ENCODE results near the gene ST6GAL2. TPM values are rescaled to one million over a fixed set of nuclear protein-coding genes. Genes with fewer than 3 reads are reported as not detected.
A peak's percentile ranks its signal among the peaks of the same experiment; 100 is the strongest.

The ST6GAL2 gene
- polyA plus RNA-seq, 2 of the 4 experiments (the other 2 are of a cell fraction): 26.2 to 52.6 TPM

- no peak for TF ChIP-seq ZNF302 (CRISPR knock-in tag; IDR thresholded peaks at IDR 0.05)
- TF ChIP-seq FOXS1 (CRISPR knock-in tag; IDR thresholded peaks at IDR 0.05): no peak
- TF ChIP-seq HOXB13 (CRISPR knock-in tag; IDR thresholded peaks at IDR 0.05; ENCODE audit: low read depth): no peak
- no peak for TF ChIP-seq EHMT2 (IDR thresholded peaks at IDR 0.05; ENCODE audit: low read depth)
- no peak for TF ChIP-seq CHD4 (IDR thresholded peaks at IDR 0.05; ENCODE audit: borderline replicate concordance)
Observed at GRCh38 chr2:106866641-106867040, 19.3 kb downstream of the ST6GAL2 start (continued).

GRCh38 chr2:106864051-106864450, 21.9 kb downstream of the ST6GAL2 start:
- TF ChIP-seq NPAS2 (CRISPR knock-in tag; IDR thresholded peaks at IDR 0.05; ENCODE audit: borderline replicate concordance) (no peak), ELK1 (IDR thresholded peaks at IDR 0.05; ENCODE audit: low read depth, low read length) (no peak), EHMT2 (IDR thresholded peaks at IDR 0.05; ENCODE audit: low read depth) (no peak), USF2 (IDR thresholded peaks at IDR 0.05) (no peak), RFX5 (IDR thresholded peaks at IDR 0.05) (no peak), ATOH8 (CRISPR knock-in tag; IDR thresholded peaks at IDR 0.05; ENCODE audit: low read depth) (no peak), RAD21 (conservative IDR thresholded peaks at IDR 0.05 in 1 of 2, IDR thresholded peaks at IDR 0.05 in 1 of 2) (no peak), HOXB5 (CRISPR knock-in tag; IDR thresholded peaks at IDR 0.05) (no peak), BHLHE40 (IDR thresholded peaks at IDR 0.05; ENCODE audit: low read depth, low read length) (no peak)
- ATAC-seq (peak in 1 of 2 experiments; percentile 16; a peak in 2 of 6 replicates), FAIRE-seq (no peak), DNase-seq (ENCODE audit: low read depth in 1 of 2, low spot score in 1 of 2) (no peak)
- Histone ChIP-seq H3K4me1 (peaks cover 45% of the 10 kb centered on the region), H3K9me3 (peaks cover 11% of the 10 kb centered on the region; the same call in 2 of the 3 replicates), H3K4me2 (peak overlapping the region; percentile 27; the same call in 1 of the 3 replicates), H3K4me3 (no peak overlapping the region), H3K27ac (no peak overlapping the region)
- CTCF ChIA-PET: interaction anchor here (1.0 to 1.4 kb wide), 3 partner anchors 11 to 579 kb away, joined by 3 to 4 read pairs (median 3); no protein-coding TSS in a partner anchor
- WGBS (ENCODE audit: missing lambda C conversion rate): 93% methylated on average over 2 of the region's 2 CpGs
- POLR2A ChIA-PET: no interaction called here

GRCh38 chr2:106863387-106863786, 22.6 kb downstream of the ST6GAL2 start:
- DNase-seq (ENCODE audit: low read depth in 1 of 2, low spot score in 1 of 2) (peak in 1 of 2 experiments; percentile 38), FAIRE-seq (no peak)
- CTCF ChIA-PET: interaction anchor here (0.8 to 1.4 kb wide), 3 partner anchors 8 to 283 kb away, joined by 3 to 4 read pairs (median 3); no protein-coding TSS in a partner anchor
- no peak for TF ChIP-seq HOXA7 (CRISPR knock-in tag; IDR thresholded peaks at IDR 0.05)
- TF ChIP-seq CEBPB (IDR thresholded peaks at IDR 0.05): no peak
- no peak for TF ChIP-seq BCL3 (IDR thresholded peaks at IDR 0.05)
- no peak for TF ChIP-seq SREBF2 (IDR thresholded peaks at IDR 0.05)
- peak; percentile 18; the same call in 1 of the 3 replicates for TF ChIP-seq SMC3 (IDR thresholded peaks at IDR 0.05)
- no peak for TF ChIP-seq HOXB13 (CRISPR knock-in tag; IDR thresholded peaks at IDR 0.05; ENCODE audit: low read depth)
- TF ChIP-seq USF2 (IDR thresholded peaks at IDR 0.05): no peak
- peak; percentile 59 to 62 for TF ChIP-seq RAD21 (conservative IDR thresholded peaks at IDR 0.05 in 1 of 2, IDR thresholded peaks at IDR 0.05 in 1 of 2)
- TF ChIP-seq FOXS1 (CRISPR knock-in tag; IDR thresholded peaks at IDR 0.05): no peak
- peak; percentile 48 for TF ChIP-seq CTCF (IDR thresholded peaks at IDR 0.05)
- TF ChIP-seq HMGXB4 (CRISPR knock-in tag; IDR thresholded peaks at IDR 0.05; ENCODE audit: borderline replicate concordance): no peak
- TF ChIP-seq ZC3H11A (IDR thresholded peaks at IDR 0.05): no peak
- no peak for TF ChIP-seq ZSCAN20 (CRISPR knock-in tag; IDR thresholded peaks at IDR 0.05)
- TF ChIP-seq E2F6 (IDR thresholded peaks at IDR 0.05; ENCODE audit: borderline replicate concordance, low read depth): no peak
- TF ChIP-seq MAZ (IDR thresholded peaks at IDR 0.05; ENCODE audit: borderline replicate concordance, low read depth, low read length): no peak

More at GRCh38 chr2:106863387-106863786, 22.6 kb downstream of the ST6GAL2 start:
- Histone ChIP-seq H3K27ac (no peak overlapping the region), H3K9me3 (peaks cover 16% of the 10 kb centered on the region), H3K4me3 (no peak overlapping the region), H3K4me1 (peaks cover 40% of the 10 kb centered on the region), H3K4me2 (peak overlapping the region; percentile 27; the same call in 1 of the 3 replicates)
- WGBS (ENCODE audit: missing lambda C conversion rate): 46% methylated on average over 8 of the region's 8 CpGs
- POLR2A ChIA-PET: no interaction called here
- peak; percentile 67 to 74; a peak in 5 of 6 replicates for ATAC-seq
